IMR-90 (cell line): ENCODE measurements around the gene SLC66A2. TPM values are rescaled to one million over a fixed set of nuclear protein-coding genes. Genes with fewer than 3 reads are reported as not detected.

Experiments
- ATAC-seq: fragments of 200-7000 bp; cut with Tn5 transposase; 2 replicates; pipeline ENCODE4 v1.9.1; 2020; ENCODE audit warnings: low read depth, mild to moderate bottlenecking, moderate library complexity
- BruUV-seq: library from RNA; stranded (reverse); fragments of 400-500 nt; replicated peaks from 2 replicates; lab custom pipeline; 2021; lab: Mats Ljungman, UMichigan
- CTCF ChIA-PET: fragments of 300-600 bp; formaldehyde crosslinking; extraction: SDS; loops from one replicate; lab custom pipeline; 2021; ENCODE audit warnings: antibody characterized with exemption; lab: Yijun Ruan, JAX
- POLR2A ChIA-PET: fragments of 300-600 bp; sonication (Branson Sonifier 250); formaldehyde crosslinking; loops from one replicate; lab custom pipeline; 2022; ENCODE audit warnings: antibody characterized with exemption; ENCODE audit not compliant: unreplicated experiment; lab: Charles Lee
- DNase-seq: peaks from one replicate; pipeline ENCODE4 v3.0.0; 2013
- H2AFZ ChIP-seq: replicated peaks from 2 replicates; pipeline ENCODE3; 2013; ENCODE audit warnings: low read length, mild to moderate bottlenecking; ENCODE audit not compliant: poor library complexity
- H2AK5ac ChIP-seq: 2 replicates; pipeline ENCODE4 v1.6.1; 2013; ENCODE audit warnings: low read depth, low read length, inconsistent platforms
- H2AK9ac ChIP-seq: replicated peaks from 2 replicates; pipeline ENCODE3; 2013; ENCODE audit warnings: mild to moderate bottlenecking, low read depth, low read length, moderate library complexity; ENCODE audit not compliant: poor library complexity
- H2BK120ac ChIP-seq: 2 replicates; pipeline ENCODE4 v1.6.1; 2013; ENCODE audit warnings: low read depth, low read length, inconsistent platforms
- H2BK15ac ChIP-seq: 3 replicates; pipeline ENCODE4 v1.6.1; 2013; ENCODE audit warnings: low read depth, low read length, inconsistent platforms
- H2BK20ac ChIP-seq: 2 replicates; pipeline ENCODE4 v1.6.1; 2013; ENCODE audit warnings: low read depth, mild to moderate bottlenecking, inconsistent platforms, low read length, moderate library complexity
- H2BK5ac ChIP-seq: 2 replicates; pipeline ENCODE4 v1.6.1; 2013; ENCODE audit warnings: mild to moderate bottlenecking, low read depth, low read length, inconsistent platforms; ENCODE audit not compliant: poor library complexity, severe bottlenecking
- H3K14ac ChIP-seq: replicated peaks from 2 replicates; pipeline ENCODE4 v1.6.1; 2013; ENCODE audit warnings: low read depth, low read length, inconsistent platforms
- H3K18ac ChIP-seq: 2 replicates; pipeline ENCODE4 v1.6.1; 2013; ENCODE audit warnings: low read depth, low read length, control low read depth
- H3K23ac ChIP-seq: 2 replicates; pipeline ENCODE4 v1.6.1; 2013; ENCODE audit warnings: low read depth, low read length, inconsistent platforms
- H3K27ac ChIP-seq: 2 replicates; pipeline ENCODE4 v1.5.1; 2013; ENCODE audit warnings: mild to moderate bottlenecking, control low read depth, low read length; ENCODE audit not compliant: insufficient read depth
- H3K27me3 ChIP-seq: 2 replicates; pipeline ENCODE4 v1.6.1; 2013; ENCODE audit warnings: low read length; ENCODE audit not compliant: control insufficient read depth, insufficient read depth
- H3K36me3 ChIP-seq: 2 replicates; pipeline ENCODE4 v1.6.1; 2013; ENCODE audit warnings: low read length, mixed read lengths; ENCODE audit not compliant: control insufficient read depth, insufficient read depth
- H3K4ac ChIP-seq: 2 replicates; pipeline ENCODE4 v1.6.1; 2013; ENCODE audit warnings: low read depth, low read length, inconsistent platforms
- H3K4me1 ChIP-seq: 2 replicates; pipeline ENCODE4 v1.6.1; 2013; ENCODE audit warnings: low read length, mixed read lengths; ENCODE audit not compliant: control insufficient read depth, insufficient read depth
- H3K4me2 ChIP-seq: 2 replicates; pipeline ENCODE4 v1.6.1; 2013; ENCODE audit warnings: low read depth, mild to moderate bottlenecking, control low read depth, low read length, moderate library complexity
- H3K4me3 ChIP-seq: 2 replicates; pipeline ENCODE4 v1.5.1; 2013; ENCODE audit warnings: low read depth, mild to moderate bottlenecking, control low read depth, low read length, moderate library complexity; ENCODE audit not compliant: insufficient read depth
- H3K56ac ChIP-seq: 2 replicates; pipeline ENCODE4 v1.6.1; 2013; ENCODE audit warnings: low read length, inconsistent platforms; ENCODE audit not compliant: insufficient read depth; ENCODE audit errors: extremely low read depth
- H3K79me1 ChIP-seq, 2 experiments: 2 replicates each; pipeline ENCODE4 v1.6.1; 2013; ENCODE audit warnings: low read length in 2 of 2, inconsistent platforms in 1 of 2, low read depth in 1 of 2
- H3K9ac ChIP-seq: 2 replicates; pipeline ENCODE4 v1.6.1; 2013; ENCODE audit warnings: low read depth, low read length, control low read depth
- H3K9me1 ChIP-seq: 2 replicates; pipeline ENCODE4 v1.6.1; 2013; ENCODE audit warnings: low read length, inconsistent platforms; ENCODE audit not compliant: insufficient read depth
- H3K9me3 ChIP-seq: 2 replicates; pipeline ENCODE4 v1.6.1; 2013; ENCODE audit warnings: low read length; ENCODE audit not compliant: control insufficient read depth, insufficient read depth
- H4K20me1 ChIP-seq: 2 replicates; pipeline ENCODE4 v1.6.1; 2013; ENCODE audit warnings: low read length, inconsistent platforms; ENCODE audit not compliant: insufficient read depth
- H4K5ac ChIP-seq: 2 replicates; pipeline ENCODE4 v1.6.1; 2013; ENCODE audit warnings: mild to moderate bottlenecking, low read depth, low read length, control low read depth
- H4K8ac ChIP-seq, 2 experiments: 2 replicates each; pipeline ENCODE4 v1.6.1; 2013; ENCODE audit warnings: low read depth in 2 of 2, low read length in 2 of 2, control low read depth in 1 of 2, inconsistent platforms in 1 of 2
- H4K91ac ChIP-seq: 2 replicates; pipeline ENCODE4 v1.6.1; 2013; ENCODE audit warnings: low read depth, low read length, inconsistent platforms; ENCODE audit not compliant: insufficient read depth
- BHLHE40 ChIP-seq: fragments of 150-350 bp; IDR thresholded peaks from 2 replicates; pipeline ENCODE4 v1.6.1; 2016; ENCODE audit warnings: mild to moderate bottlenecking, low read depth, low read length
- CEBPB ChIP-seq: IDR thresholded peaks from 2 replicates; pipeline ENCODE4 v1.6.1; 2012; ENCODE audit warnings: low read depth, low read length, improper control_type of control experiment
- CHD1 ChIP-seq: IDR thresholded peaks from 2 replicates; pipeline ENCODE4 v1.6.1; 2012; ENCODE audit warnings: low read depth, low read length, improper control_type of control experiment
- CTCF ChIP-seq: conservative IDR thresholded peaks from 2 replicates; pipeline ENCODE4 v1.5.1; 2012; ENCODE audit warnings: mild to moderate bottlenecking, low read depth, low read length, improper control_type of control experiment
- FOS ChIP-seq: fragments of 150-350 bp; IDR thresholded peaks from 2 replicates; pipeline ENCODE4 v1.6.1; 2016; ENCODE audit warnings: low read depth, low read length
- MAFK ChIP-seq: IDR thresholded peaks from 2 replicates; pipeline ENCODE4 v1.6.1; 2012; ENCODE audit warnings: low read depth, low read length, improper control_type of control experiment
- MAZ ChIP-seq: IDR thresholded peaks from 2 replicates; pipeline ENCODE4 v1.6.1; 2012; ENCODE audit warnings: low read depth, mild to moderate bottlenecking, low read length, improper control_type of control experiment, moderate library complexity, borderline replicate concordance
- MXI1 ChIP-seq: IDR thresholded peaks from 2 replicates; pipeline ENCODE4 v1.6.1; 2012; ENCODE audit warnings: low read depth, mild to moderate bottlenecking, low read length, moderate library complexity, borderline replicate concordance
- NFE2L2 ChIP-seq: fragments of 150-350 bp; IDR thresholded peaks from 2 replicates; pipeline ENCODE4 v1.6.1; 2016; ENCODE audit warnings: low read depth, mild to moderate bottlenecking, low read length
- POLR2A ChIP-seq: IDR thresholded peaks from 2 replicates; pipeline ENCODE4 v1.6.1; 2012; ENCODE audit warnings: mild to moderate bottlenecking, low read depth, low read length
- RAD21 ChIP-seq: IDR thresholded peaks from 2 replicates; pipeline ENCODE4 v1.6.1; 2012; ENCODE audit warnings: low read length, improper control_type of control experiment
- RCOR1 ChIP-seq: IDR thresholded peaks from 2 replicates; pipeline ENCODE4 v1.6.1; 2012; ENCODE audit warnings: mild to moderate bottlenecking, low read length, improper control_type of control experiment; ENCODE audit not compliant: insufficient replicate concordance
- RFX5 ChIP-seq: IDR thresholded peaks from 2 replicates; pipeline ENCODE4 v1.8.0; 2012; ENCODE audit warnings: low read depth, mild to moderate bottlenecking, low read length, moderate library complexity
- SMC3 ChIP-seq: fragments of 150-350 bp; IDR thresholded peaks from 2 replicates; pipeline ENCODE4 v1.6.1; 2016; ENCODE audit warnings: low read depth, mild to moderate bottlenecking, antibody characterized with exemption, low read length, moderate library complexity
- USF2 ChIP-seq: fragments of 150-350 bp; IDR thresholded peaks from 2 replicates; pipeline ENCODE4 v1.6.1; 2017; ENCODE audit warnings: mild to moderate bottlenecking, antibody characterized with exemption, low read length, low read depth
- WGBS, 2 experiments: methylation state at CpG; one replicate each; pipeline versions ENCODE4 v1.1.5 to v1.1.7; 2013; ENCODE audit warnings: missing lambda C conversion rate in 2 of 2; ENCODE audit not compliant: insufficient read length in 1 of 2; ENCODE audit errors: extremely low coverage in 2 of 2; 5-methylcytosine and 5-hydroxymethylcytosine counted together
- dilution Hi-C: fragments of 300-500 bp; cut with HindIII; formaldehyde crosslinking; loops from one replicate; pipeline ENCODE4 v1.14.3; 2018; ENCODE audit warnings: low sequenced_read_pairs; ENCODE audit not compliant: unreplicated experiment
- in situ Hi-C: fragments of 300-500 bp; cut with MboI; formaldehyde crosslinking; loops from 3 replicates; pipeline ENCODE4 v1.14.3; 2019; ENCODE audit warnings: low sequenced_read_pairs, inconsistent platforms, mixed read lengths
- intact Hi-C: fragments of 100-400 bp; cut with micrococcal nuclease; formaldehyde crosslinking; loops from 2 replicates; pipeline ENCODE4 v1.10.0; 2022
- polyA plus RNA-seq, 3 experiments: library from polyadenylated mRNA; depleted of rRNA; stranded (reverse); fragments of >200 nt; gene quantifications; 2 replicates each; pipeline ENCODE4 v1.2.3, GENCODE V29; 2012; ENCODE audit warnings: low replicate concordance in 1 of 3
- total RNA-seq: library from RNA; depleted of rRNA; stranded (reverse); fragments of >200 nt; gene quantifications from 2 replicates; pipeline ENCODE4 v1.2.3, GENCODE V29; 2012

Gene SLC66A2
- total and polyA plus RNA-seq, 2 of the 4 experiments (the other 2 are of a cell fraction), result 17.6 to 23.5 TPM

- ATAC-seq (no peak), DNase-seq (no peak)
- in situ Hi-C loops (no loop called here), dilution Hi-C loops (no loop called here), intact Hi-C loops (no loop called here)
- Histone ChIP-seq H4K8ac (no peak overlapping the region), H3K27ac (no peak overlapping the region), H2BK5ac (no peak overlapping the region), H3K4me2 (no peak overlapping the region), H2AK9ac (no peak overlapping the region), H3K9ac (no peak overlapping the region; the same call in 1 of the 2 replicates), H3K79me1 (peaks cover 19 to 95% of the 10 kb centered on the region in 2 experiments), H3K56ac (no peak overlapping the region; the same call in 1 of the 2 replicates), H4K20me1 (peaks cover 81% of the 10 kb centered on the region), H3K4me1 (peaks cover 14% of the 10 kb centered on the region), H3K14ac (no peak overlapping the region), H3K4ac (no peak overlapping the region), H2BK120ac (no peak overlapping the region), H3K9me3 (no peaks in the 10 kb centered on the region), H3K18ac (no peak overlapping the region), H2BK15ac (no peak overlapping the region), H3K4me3 (no peak overlapping the region), H3K27me3 (no peaks in the 10 kb centered on the region), H4K5ac (no peak overlapping the region), H3K23ac (no peak overlapping the region), H2AFZ (no peak overlapping the region), H2BK20ac (no peak overlapping the region), H3K9me1 (peaks cover 21% of the 10 kb centered on the region), H2AK5ac (no peak overlapping the region), H4K91ac (no peak overlapping the region), H3K36me3 (peaks cover 51% of the 10 kb centered on the region)
- ChIA-PET CTCF (no interaction called here), POLR2A (no interaction called here)
- BruUV-seq, result no TSS peak
- 82% methylated on average over 13 of the region's 17 CpGs; no CpG with 5 or more reads in 1 of the 2 experiments for WGBS, 2 experiments
- no peak for TF ChIP-seq CTCF
- TF ChIP-seq MXI1, result no peak
- TF ChIP-seq RFX5, result no peak
- TF ChIP-seq POLR2A, result no peak
- TF ChIP-seq USF2, result no peak
- TF ChIP-seq FOS, result no peak
- no peak for TF ChIP-seq MAFK
- TF ChIP-seq MAZ, result no peak
- TF ChIP-seq CHD1, result no peak
- no peak for TF ChIP-seq CEBPB
- TF ChIP-seq SMC3, result no peak
- no peak for TF ChIP-seq RAD21
- TF ChIP-seq BHLHE40, result no peak
- TF ChIP-seq NFE2L2, result no peak
- no peak for TF ChIP-seq RCOR1
Measured at GRCh38 chr18:79945118-79946042, 6.1 kb downstream of the SLC66A2 start.
